ENCODE data around the gene JAK3. TPM values are rescaled to one million over a fixed set of nuclear protein-coding genes. Genes with fewer than 3 reads are reported as not detected.

Gene JAK3
- total and polyA plus RNA-seq, 9 donors: 6.6 to 35.5 (median 17.8) TPM

GRCh38 chr19:17794731-17795494 lies 52.9 kb downstream of the JAK3 start, which contains the start of gene B3GNT3:
B3GNT3 (plus strand) TSS chr19:17795138; CDS start chr19:17807808, 12,670 bp downstream.
- H3K4me1 ChIP-seq (ENCODE audit: insufficient read depth): no peaks in the 10 kb centered on the region
- intact Hi-C loops (cut with DNase I): loop anchor here in 1 of 4 donors (10.0 kb wide), 1 partner anchor 60 kb away; the partner anchor contains the start of gene RPL18A
- 2 to 6% (median 4%) methylated on average over 44 to 50 of the region's 50 CpGs for WGBS, 3 donors
- DNase-seq: peak in 2 of 5 donors; percentile 33 to 56
- no peak within 1 kb of the TSS for H3K27ac ChIP-seq
- no peaks in the 10 kb centered on the region for H3K36me3 ChIP-seq
- H3K4me3 ChIP-seq: peak within 1 kb of the TSS; percentile 28
- TF ChIP-seq CTCF (IDR thresholded peaks at IDR 0.05): no peak
- no peak for TF ChIP-seq POLR2A (IDR thresholded peaks at IDR 0.05)
- no peak for TF ChIP-seq EP300 (IDR thresholded peaks at IDR 0.05)
- no peaks in the 10 kb centered on the region for H3K27me3 ChIP-seq
- H3K9me3 ChIP-seq: no peaks in the 10 kb centered on the region

- no peaks in the 10 kb centered on the region for H3K27me3 ChIP-seq
- no peak overlapping the region for H3K27ac ChIP-seq
- no peaks in the 10 kb centered on the region for H3K4me1 ChIP-seq (ENCODE audit: insufficient read depth)
- WGBS, 3 donors: 40 to 53% (median 44%) methylated on average over 9 of the region's 9 CpGs
- H3K9me3 ChIP-seq: no peaks in the 10 kb centered on the region
- no peak for DNase-seq
- H3K36me3 ChIP-seq: no peaks in the 10 kb centered on the region
- TF ChIP-seq CTCF (IDR thresholded peaks at IDR 0.05): no peak
- TF ChIP-seq EP300 (IDR thresholded peaks at IDR 0.05): no peak
- no peak for TF ChIP-seq POLR2A (IDR thresholded peaks at IDR 0.05)
- no peak overlapping the region for H3K4me3 ChIP-seq
- intact Hi-C loops (cut with DNase I): loop anchor here in 1 of 4 donors (10.0 kb wide), 1 partner anchor 60 kb away; the partner anchor contains the start of gene RPL18A
Observed at GRCh38 chr19:17794412-17794730, 53.4 kb downstream of the JAK3 start.

GRCh38 chr19:17790059-17790780 lies 57.6 kb downstream of the JAK3 start:
- Histone ChIP-seq H3K4me3 (no peak overlapping the region), H3K4me1 (ENCODE audit: insufficient read depth) (no peaks in the 10 kb centered on the region), H3K27ac (no peak overlapping the region), H3K27me3 (no peaks in the 10 kb centered on the region), H3K9me3 (no peaks in the 10 kb centered on the region), H3K36me3 (no peaks in the 10 kb centered on the region)
- intact Hi-C loops (cut with DNase I): loop anchor here in 1 of 4 donors (10.0 kb wide), 1 partner anchor 65 kb away; the partner anchor contains the start of gene RPL18A
- 71 to 76% (median 71%) methylated on average over 6 of the region's 6 CpGs for WGBS, 3 donors
- no peak for DNase-seq
- TF ChIP-seq CTCF (IDR thresholded peaks at IDR 0.05) (no peak), EP300 (IDR thresholded peaks at IDR 0.05) (no peak), POLR2A (IDR thresholded peaks at IDR 0.05) (no peak)

GRCh38 chr19:17788632-17789031 lies 59.1 kb downstream of the JAK3 start:
- 87 to 90% (median 89%) methylated on average over 2 of the region's 2 CpGs for WGBS, 3 donors
- H3K9me3 ChIP-seq: no peaks in the 10 kb centered on the region
- H3K4me1 ChIP-seq (ENCODE audit: insufficient read depth): peaks cover 4% of the 10 kb centered on the region
- H3K27ac ChIP-seq: no peak overlapping the region
- H3K27me3 ChIP-seq: no peaks in the 10 kb centered on the region
- no peak overlapping the region for H3K4me3 ChIP-seq
- H3K36me3 ChIP-seq: no peaks in the 10 kb centered on the region
- TF ChIP-seq CTCF (IDR thresholded peaks at IDR 0.05) (no peak), POLR2A (IDR thresholded peaks at IDR 0.05) (no peak), EP300 (IDR thresholded peaks at IDR 0.05) (no peak)
- no peak for DNase-seq
- intact Hi-C loops (cut with DNase I): no loop called here

All from ovary (tissue), 9 donors.